ENCODE measurements around the gene WNT10A.
A peak's percentile ranks its signal among the peaks of the same experiment; 100 is the strongest.

GRCh38 chr2:218892693-218893348 lies 12.2 kb downstream of the WNT10A start:
- TF ChIP-seq HCFC1 (IDR thresholded peaks at IDR 0.05; ENCODE audit: low read depth, low read length) (no peak), ATF3 (IDR thresholded peaks at IDR 0.05) (no peak), ATF3 (CRISPR knock-in tag; conservative IDR thresholded peaks at IDR 0.05) (no peak), ZSCAN29 (IDR thresholded peaks at IDR 0.05) (no peak), ZBTB7A (IDR thresholded peaks at IDR 0.05; ENCODE audit: borderline replicate concordance, control insufficient read depth, low read depth, low read length) (no peak), GABPA (tag; conservative IDR thresholded peaks at IDR 0.05; ENCODE audit: low read depth) (no peak), POLR2AphosphoS5 (IDR thresholded peaks at IDR 0.05; ENCODE audit: control insufficient read depth, insufficient read depth, low read depth, low read length) (no peak), MNT (conservative IDR thresholded peaks at IDR 0.05) (no peak), CHD2 (IDR thresholded peaks at IDR 0.05; ENCODE audit: low read depth, low read length) (no peak), NRF1 (conservative IDR thresholded peaks at IDR 0.05 in 1 of 2, IDR thresholded peaks at IDR 0.05 in 1 of 2) (peak; percentile 53 to 70; a peak in 3 of 4 replicates), GATA2 (CRISPR knock-in tag; IDR thresholded peaks at IDR 0.05) (no peak), SAP30 (IDR thresholded peaks at IDR 0.05; ENCODE audit: borderline replicate concordance, insufficient read depth, low read depth, low read length, poor library complexity, severe bottlenecking) (no peak), POLR2B (IDR thresholded peaks at IDR 0.05; ENCODE audit: low read depth, partially characterized antibody) (no peak)

Measured in K562 (cell line).